K562 (cell line): ENCODE results near the gene EIF1. TPM values are rescaled to one million over a fixed set of nuclear protein-coding genes. Genes with fewer than 3 reads are reported as not detected.

Source experiments
- E2F1 ChIP-seq: sonication (generic); formaldehyde crosslinking; IDR thresholded peaks from 2 replicates; pipeline ENCODE4 v1.8.1; 2023; ENCODE audit warnings: mild to moderate bottlenecking, missing genetic modification reagents, moderate library complexity
- EWSR1 ChIP-seq: fragments of 450-650 bp; IDR thresholded peaks from 2 replicates; pipeline ENCODE4 v1.6.1; 2018; ENCODE audit warnings: borderline replicate concordance, mild to moderate bottlenecking, low read depth, moderate library complexity; ENCODE audit not compliant: partially characterized antibody
- FOXM1 ChIP-seq, 2 experiments: fragments of 450-650 bp in 1 of 2; sonication (generic) in 1 of 2; formaldehyde crosslinking in 1 of 2; IDR thresholded peaks; 2 replicates each; pipeline versions ENCODE4 v1.6.1 to v1.9.0; 2017 to 2022; ENCODE audit warnings: low read depth in 2 of 2, mild to moderate bottlenecking in 2 of 2, missing genetic modification reagents in 1 of 2, moderate library complexity in 1 of 2
- GATAD2A ChIP-seq: fragments of 450-650 bp; IDR thresholded peaks from 2 replicates; pipeline ENCODE4 v1.6.1; 2017
- HMGN3 ChIP-seq: IDR thresholded peaks from 2 replicates; pipeline ENCODE4 v1.6.1; 2011; ENCODE audit warnings: borderline replicate concordance, low read depth, mild to moderate bottlenecking, mixed read lengths, low read length; ENCODE audit not compliant: insufficient read length; ENCODE audit errors: extremely low read depth
- ID3 ChIP-seq, 2 experiments: fragments of 250-450 bp in 1 of 2; fragments of 450-650 bp in 1 of 2; sonication (Bioruptor Pico) in 1 of 2; IDR thresholded peaks; 2 replicates each; pipeline versions ENCODE4 v1.6.1 to v1.8.0; 2016 to 2021; ENCODE audit warnings: mild to moderate bottlenecking in 2 of 2, moderate library complexity in 2 of 2, missing compliant biosample characterization in 1 of 2, missing genetic modification characterization in 1 of 2
- MAZ ChIP-seq, 2 experiments: fragments of 450-650 bp in 1 of 2; sonication (generic) in 1 of 2; formaldehyde crosslinking; IDR thresholded peaks in 1 of 2; conservative IDR thresholded peaks in 1 of 2; 2 replicates each; pipeline versions ENCODE4 v1.4.0 to v1.5.0; 2020; ENCODE audit warnings: mild to moderate bottlenecking in 1 of 2, missing genetic modification reagents in 1 of 2
- NCOA2 ChIP-seq, 2 experiments: fragments of 450-650 bp; IDR thresholded peaks; 2 replicates each; pipeline ENCODE4 v1.6.1; 2018; ENCODE audit warnings: mild to moderate bottlenecking in 2 of 2, moderate library complexity in 1 of 2; ENCODE audit not compliant: partially characterized antibody in 2 of 2
- NFE2 ChIP-seq: IDR thresholded peaks from 2 replicates; pipeline ENCODE4 v1.6.1; 2014; ENCODE audit warnings: antibody characterized with exemption, low read depth
- PTRF ChIP-seq: fragments of 450-650 bp; IDR thresholded peaks from 2 replicates; pipeline ENCODE4 v1.6.1; 2016; ENCODE audit warnings: mild to moderate bottlenecking, missing genetic modification characterization, missing compliant biosample characterization
- RBM17 ChIP-seq: fragments of 200-400 bp; formaldehyde crosslinking; IDR thresholded peaks from 2 replicates; pipeline ENCODE4 v1.6.1; 2017; ENCODE audit warnings: low read depth, mild to moderate bottlenecking, low read length, borderline replicate concordance
- SOX6 ChIP-seq: fragments of 450-650 bp; IDR thresholded peaks from 2 replicates; pipeline ENCODE4 v1.6.1; 2014; ENCODE audit warnings: mild to moderate bottlenecking
- TFAP4 ChIP-seq: sonication (generic); formaldehyde crosslinking; IDR thresholded peaks from 2 replicates; pipeline ENCODE4 v1.8.0; 2022; ENCODE audit warnings: missing genetic modification reagents, mild to moderate bottlenecking, moderate library complexity, borderline replicate concordance
- ZNF232 ChIP-seq: sonication (generic); formaldehyde crosslinking; IDR thresholded peaks from 2 replicates; pipeline ENCODE4 v1.8.0; 2022; ENCODE audit warnings: mild to moderate bottlenecking, missing genetic modification reagents
- ZNF407 ChIP-seq: fragments of 450-650 bp; IDR thresholded peaks from 2 replicates; pipeline ENCODE4 v1.6.1; 2016; ENCODE audit warnings: low read depth
- ZNF561 ChIP-seq: fragments of 450-650 bp; formaldehyde crosslinking; conservative IDR thresholded peaks from 2 replicates; pipeline ENCODE4 v1.4.0; 2020; ENCODE audit warnings: mild to moderate bottlenecking, moderate library complexity
- polyA plus RNA-seq, 8 experiments: library from polyadenylated mRNA; depleted of rRNA in 4 of 8; stranded (reverse) in 5 of 8; unstranded in 3 of 8; fragments of >200 nt; fragmentation: Nextera tagmentation in 2 of 8; fragmentation: Illumina TruSeq in 1 of 8; extraction: Ambion mirVana in 2 of 8; extraction: Trizol in 1 of 8; gene quantifications; 2 replicates each; pipeline versions ENCODE4 v1.2.1 to v1.2.3, GENCODE V29; 2011 to 2014; ENCODE audit warnings: inconsistent platforms in 1 of 8, missing spikeins in 1 of 8
- total RNA-seq, 7 experiments: library from RNA; depleted of rRNA in 6 of 7; stranded (reverse); fragments of >200 nt in 6 of 7; fragmentation: Illumina TruSeq in 2 of 7; extraction: Trizol in 2 of 7; gene quantifications; 2 replicates each; pipeline versions ENCODE4 v1.2.1 to v1.2.3, GENCODE V29; 2011 to 2021; ENCODE audit warnings: low replicate concordance in 1 of 7

The EIF1 gene
- total and polyA plus RNA-seq, 9 of the 15 experiments (the other 6 are each of a cell fraction or from before 2014, with no cell fraction given): 67.0 to 1,204 (median 320) TPM

- TF ChIP-seq NCOA2 (IDR thresholded peaks at IDR 0.05; ENCODE audit: partially characterized antibody in 2 of 2): no peak
- TF ChIP-seq ZNF561 (CRISPR knock-in tag): no peak
- 0 out of 2 replicates have a peak, but pooled peaks have one; percentile 11 for TF ChIP-seq SOX6
- TF ChIP-seq FOXM1 (IDR thresholded peaks at IDR 0.05; ENCODE audit: low read depth): no peak
- no peak for TF ChIP-seq FOXM1 (CRISPR knock-in tag; IDR thresholded peaks at IDR 0.05; ENCODE audit: low read depth)
- peak; percentile 58; the same call in 1 of the 2 replicates for TF ChIP-seq TFAP4
- TF ChIP-seq ZNF232 (CRISPR knock-in tag): no peak
- no peak for TF ChIP-seq EWSR1
- TF ChIP-seq PTRF (tag): no peak
- no peak for TF ChIP-seq RBM17
- TF ChIP-seq GATAD2A: 0 out of 2 replicates have a peak, but pooled peaks have one; percentile 32
- peak; percentile 35 for TF ChIP-seq HMGN3
- peak in 1 of 2 experiments; percentile 85; a peak in 3 of 4 replicates for TF ChIP-seq MAZ (CRISPR knock-in tag; conservative IDR thresholded peaks at IDR 0.05 in 1 of 2, IDR thresholded peaks at IDR 0.05 in 1 of 2)
- peak; percentile 61 for TF ChIP-seq NFE2
- no peak for TF ChIP-seq ZNF407
- TF ChIP-seq ID3 (CRISPR knock-in tag; IDR thresholded peaks at IDR 0.05): no peak
- no peak for TF ChIP-seq ID3 (tag; IDR thresholded peaks at IDR 0.05)
- no peak for TF ChIP-seq E2F1 (CRISPR knock-in tag)
These were observed 21.9 kb upstream of the EIF1 start (continued) for GRCh38 chr17:41666708-41667279.
